ENCODE measurements around the gene U2AF1L4.
"Not testable (repeated sequence)": the region's sequence is repeated elsewhere in the genome, so short reads cannot be mapped to it uniquely, and the experiment has no call there.

Gene U2AF1L4

DNA sequence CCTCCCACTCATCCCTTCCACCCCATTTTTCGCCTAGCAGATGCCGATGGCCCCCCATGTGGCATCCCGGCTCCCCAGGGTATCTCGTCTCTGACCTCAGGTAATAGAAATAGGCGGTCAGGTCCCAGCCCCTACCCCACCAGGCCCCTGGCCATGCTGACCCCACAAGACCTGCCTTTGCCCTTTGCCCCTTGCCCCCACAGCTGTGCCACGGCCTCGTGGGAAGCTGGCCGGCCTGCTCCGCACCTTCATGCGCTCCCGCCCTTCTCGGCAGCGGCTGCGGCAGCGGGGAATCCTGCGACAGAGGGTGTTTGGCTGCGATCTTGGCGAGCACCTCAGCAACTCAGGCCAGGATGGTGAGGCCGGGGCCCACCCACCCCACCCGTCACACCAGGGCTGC, 35.5 kb upstream of the U2AF1L4 start:
- no peak for DNase-seq (ENCODE audit: low read depth, low spot score)

DNA sequence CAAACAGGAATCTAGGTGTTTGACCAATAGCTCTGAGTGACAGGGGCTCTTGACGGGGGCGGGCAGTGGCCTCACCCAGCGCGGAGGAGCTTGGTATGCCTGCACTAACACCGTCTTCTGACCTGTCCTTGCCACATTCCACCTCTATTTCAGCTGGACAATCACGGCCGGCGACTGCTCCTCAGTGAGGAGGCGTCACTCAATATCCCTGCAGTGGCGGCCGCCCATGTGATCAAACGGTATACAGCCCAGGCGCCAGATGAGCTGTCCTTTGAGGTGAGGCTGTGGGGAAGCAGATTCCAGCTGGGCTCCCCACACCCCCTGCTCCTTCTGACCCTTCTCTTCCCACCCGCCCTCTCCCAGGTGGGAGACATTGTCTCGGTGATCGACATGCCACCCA, 34.8 kb upstream of the U2AF1L4 start:
- no peak for DNase-seq (ENCODE audit: low read depth, low spot score)

DNA sequence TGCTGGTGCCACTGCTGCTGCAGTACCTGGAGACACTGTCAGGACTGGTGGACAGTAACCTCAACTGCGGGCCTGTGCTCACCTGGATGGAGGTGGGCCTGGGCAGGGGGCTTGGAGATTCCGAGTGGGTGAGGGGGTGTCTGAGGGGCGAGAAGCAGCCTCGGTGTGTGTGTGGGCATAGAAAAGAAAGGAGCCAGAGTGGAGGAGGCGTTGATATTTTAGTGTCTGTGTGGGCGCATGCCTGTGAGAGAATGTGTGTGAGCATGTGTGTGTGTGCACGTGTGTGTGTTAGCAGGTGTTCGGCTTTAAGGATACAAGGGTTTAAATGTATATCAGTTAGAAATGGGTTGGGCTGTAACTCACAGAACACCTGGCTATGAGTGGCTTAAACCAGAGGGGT, 33.8 kb upstream of the U2AF1L4 start:
- DNase-seq (ENCODE audit: low read depth, low spot score), result no peak

DNA sequence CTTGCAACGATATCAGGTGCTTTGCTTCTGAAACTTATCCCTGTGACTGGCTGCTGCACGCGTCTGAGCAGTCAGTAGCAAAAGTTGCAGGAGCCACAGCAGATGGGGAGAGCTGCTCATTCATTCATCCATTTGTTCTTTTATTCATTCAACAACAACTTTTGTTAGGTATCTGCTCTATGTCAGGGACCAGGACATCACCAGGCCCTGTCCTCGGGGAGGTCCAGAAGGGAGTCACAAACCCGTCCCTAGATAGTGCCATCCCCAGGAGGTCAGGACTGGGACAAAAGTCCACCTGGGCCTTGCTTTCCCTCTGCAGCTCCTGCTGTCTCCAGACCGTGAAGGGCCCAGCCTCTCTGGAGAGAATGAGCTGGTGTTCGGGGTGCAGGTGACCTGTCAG, 32.7 kb upstream of the U2AF1L4 start:
- no peak for DNase-seq (ENCODE audit: low read depth, low spot score)

DNA sequence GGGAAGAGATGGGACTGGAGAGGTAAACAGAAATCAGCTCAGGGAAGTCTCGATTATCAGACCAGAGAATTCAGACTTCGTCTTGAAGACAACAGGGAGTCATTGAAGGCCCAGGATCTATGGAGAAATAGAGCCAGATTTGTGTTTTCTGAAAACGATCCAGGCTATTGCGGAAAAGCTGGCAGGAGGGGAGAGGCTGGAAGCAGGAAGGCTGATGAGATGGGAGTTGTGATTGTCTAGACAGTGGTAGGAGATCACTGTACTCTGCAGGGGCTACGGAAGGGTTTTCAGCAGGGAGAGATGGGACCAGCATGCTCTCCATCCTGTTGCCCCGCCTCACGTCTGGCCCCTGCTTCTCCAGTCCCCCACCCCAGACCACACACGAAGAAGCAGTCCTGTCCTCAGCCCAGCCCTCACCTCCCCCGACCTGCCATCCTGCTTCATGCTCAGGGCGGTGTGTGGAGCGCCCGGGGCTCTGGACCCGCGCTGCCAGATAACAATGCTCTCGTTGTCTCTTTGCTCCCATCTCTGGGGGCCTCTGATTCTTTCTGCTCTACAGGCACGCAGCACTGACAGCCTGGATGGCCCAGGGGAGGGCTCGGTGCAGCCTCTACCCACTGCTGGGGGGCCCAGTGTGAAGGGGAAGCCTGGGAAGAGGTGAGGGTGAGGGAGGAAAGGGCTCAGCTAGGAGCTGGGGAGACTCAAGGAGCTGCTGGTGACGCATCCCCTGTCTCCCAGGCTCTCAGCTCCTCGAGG, 32.0 kb upstream of the U2AF1L4 start:
- no peak for DNase-seq (ENCODE audit: low read depth, low spot score)

DNA sequence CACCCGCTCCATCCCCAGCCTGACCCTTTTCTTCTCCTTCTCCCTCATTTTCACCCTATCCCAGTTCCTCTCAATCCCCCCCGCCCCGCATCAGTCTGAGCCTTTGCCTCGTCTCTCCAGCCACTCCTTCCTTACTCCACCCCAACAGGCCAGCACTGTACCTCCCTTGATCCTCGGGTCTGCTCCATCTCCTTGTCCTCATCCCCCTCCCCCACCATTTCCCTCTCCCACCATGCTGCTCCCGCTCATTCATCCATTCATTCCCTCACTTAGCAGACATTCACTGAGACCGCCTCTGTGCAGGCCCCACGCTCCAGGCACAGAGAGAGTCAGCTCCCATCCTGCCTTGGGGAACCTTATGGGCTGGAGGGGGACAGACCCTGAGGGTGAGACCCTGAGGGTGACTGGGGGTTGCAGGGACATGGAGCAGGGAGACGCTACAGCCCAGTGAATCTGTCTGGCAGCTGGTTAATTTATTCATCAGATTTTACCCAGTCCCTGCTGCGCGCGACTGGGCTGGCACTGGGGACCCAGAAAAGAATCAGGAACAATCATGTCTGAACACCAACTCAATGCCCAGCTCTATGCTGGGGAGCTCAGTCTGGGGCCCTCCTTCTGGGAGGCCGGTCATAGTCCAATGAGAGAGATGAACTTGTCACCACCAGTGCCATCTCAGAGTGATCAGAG, 31.0 kb upstream of the U2AF1L4 start:
- DNase-seq (ENCODE audit: low read depth, low spot score), result no peak

DNA sequence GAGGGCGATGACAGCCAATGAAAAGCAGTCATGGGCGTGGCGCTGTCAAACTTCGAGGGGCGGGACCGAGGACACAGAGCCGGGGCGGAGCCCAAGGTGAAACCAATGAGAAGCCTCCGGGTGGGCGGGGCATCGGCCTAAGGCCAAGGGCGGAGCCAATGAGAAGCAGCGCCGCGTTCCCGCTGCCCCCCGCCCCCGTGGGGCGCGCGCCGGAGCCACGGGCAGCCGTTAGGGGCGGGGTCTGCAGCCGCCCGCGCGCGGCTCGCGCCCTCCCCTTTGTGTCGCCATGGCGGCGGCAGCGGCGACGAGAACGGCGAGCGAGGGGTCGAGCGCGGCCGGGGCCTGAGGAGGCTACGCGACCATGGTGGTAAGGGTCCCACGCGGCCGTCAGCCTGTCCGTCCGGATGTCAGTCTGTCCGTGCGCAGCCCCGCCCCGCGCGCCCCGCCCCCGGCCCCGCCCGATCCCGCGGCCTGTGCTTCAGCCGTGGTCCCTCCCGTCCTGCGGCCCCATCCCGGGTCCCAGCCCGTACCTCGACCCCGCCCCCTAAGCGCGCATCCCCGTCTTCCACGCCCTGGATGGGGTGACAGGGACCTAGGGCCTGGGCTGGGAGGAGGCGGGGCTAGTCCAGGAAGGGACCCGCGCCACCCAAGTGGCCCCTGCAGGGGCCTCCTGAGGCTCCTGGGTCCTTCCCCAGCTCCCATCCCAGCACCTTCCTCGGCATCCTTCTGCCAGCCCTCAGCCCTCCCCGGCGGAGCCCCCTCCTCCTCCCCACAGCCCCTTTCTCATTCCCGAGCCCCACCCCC, 30.3 kb upstream of the U2AF1L4 start, which contains the start of gene ARHGAP33:
TSS of gene ARHGAP33 (plus strand) at position 267 of the 804 bp plus-strand sequence. CDS start at position 362, 95 bp downstream.
- DNase-seq (ENCODE audit: low read depth, low spot score), result peak; percentile 69

DNA sequence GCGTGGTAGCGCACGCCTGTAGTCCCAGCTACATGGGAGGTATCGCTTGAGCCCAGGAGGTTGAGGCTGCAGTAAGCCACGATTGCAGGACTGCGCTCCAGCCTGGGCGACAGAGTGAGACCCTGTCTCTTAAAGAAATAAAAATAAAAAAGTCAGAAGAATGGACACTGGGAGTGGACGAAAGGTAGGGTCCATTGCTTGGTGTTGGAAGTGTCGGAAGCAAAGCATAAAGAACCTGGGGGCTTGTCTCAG, 29.8 kb upstream of the U2AF1L4 start:
- DNase-seq (ENCODE audit: low read depth, low spot score), result no peak

DNA sequence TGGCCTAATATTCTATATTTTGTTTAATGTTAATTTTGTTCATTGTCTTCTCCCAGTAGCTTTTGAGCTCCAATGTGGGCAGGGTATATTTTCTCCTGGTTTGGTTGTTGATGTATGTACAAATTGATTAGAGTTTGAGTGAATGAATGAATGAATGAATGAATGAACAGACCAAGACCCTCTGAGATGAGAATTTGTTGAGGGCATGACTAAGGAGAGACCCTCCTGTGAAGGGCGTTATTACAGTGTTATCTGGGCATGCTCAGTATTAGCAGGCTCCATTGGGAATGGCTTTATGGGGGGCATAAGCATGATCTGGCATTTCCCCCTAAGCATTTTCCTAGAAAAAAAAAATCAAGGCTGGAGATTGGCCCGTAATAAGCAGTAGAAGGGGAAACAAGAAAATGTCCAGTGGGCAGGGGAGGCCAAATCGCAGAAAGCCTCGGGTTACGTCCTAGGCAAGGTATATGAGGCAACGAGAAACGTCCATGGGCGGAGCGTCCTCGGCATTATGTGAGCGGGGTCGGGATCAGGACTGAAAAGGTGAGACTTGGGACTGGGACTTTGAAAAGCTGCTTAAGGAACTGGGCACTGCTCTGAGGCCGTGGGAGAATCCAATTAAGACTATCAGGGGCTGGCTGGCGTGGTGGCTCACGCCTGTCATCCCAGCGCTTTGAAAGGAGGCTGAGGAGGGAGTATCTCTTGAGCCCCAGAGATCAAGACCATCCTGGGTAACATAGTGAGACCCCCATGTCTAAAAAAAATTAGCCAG, 29.2 kb upstream of the U2AF1L4 start:
- DNase-seq (ENCODE audit: low read depth, low spot score), result no peak

DNA sequence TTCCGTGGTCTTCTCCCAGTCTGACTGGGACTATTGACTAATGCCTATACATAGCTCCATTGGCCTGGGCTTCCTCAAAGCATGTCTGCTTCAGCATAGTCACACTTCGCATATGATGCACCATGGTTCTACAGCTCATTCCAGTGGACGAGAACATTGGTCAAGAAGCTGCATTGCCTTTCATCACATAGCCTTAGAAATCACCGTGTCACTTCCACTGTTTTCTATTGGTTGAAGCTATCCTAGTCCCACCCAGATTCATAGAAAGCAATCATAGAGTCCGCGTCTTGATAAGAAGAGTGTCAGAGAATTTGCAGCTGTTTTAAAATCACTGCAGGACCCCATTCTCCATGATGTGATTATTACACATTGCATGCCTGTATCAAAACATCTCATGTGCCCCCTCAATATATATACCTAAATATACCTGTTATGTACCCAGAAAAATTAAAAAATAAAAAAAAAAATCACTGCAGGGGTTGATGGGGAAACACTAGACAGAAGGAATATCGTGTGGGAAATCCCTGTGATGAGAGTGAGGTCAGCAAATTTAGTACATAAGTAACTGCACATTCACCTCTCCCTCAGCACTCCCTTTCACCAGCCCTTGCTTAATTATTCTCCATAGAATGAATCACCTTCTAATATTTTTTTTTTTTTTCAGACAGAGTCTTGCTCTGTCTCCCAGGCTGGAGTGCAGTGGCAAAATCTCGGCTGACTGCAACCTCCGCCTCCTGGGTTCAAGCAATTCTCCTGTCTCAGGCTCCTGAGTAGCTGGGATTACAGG, 28.0 kb upstream of the U2AF1L4 start:
- DNase-seq (ENCODE audit: low read depth, low spot score), result no peak

DNA sequence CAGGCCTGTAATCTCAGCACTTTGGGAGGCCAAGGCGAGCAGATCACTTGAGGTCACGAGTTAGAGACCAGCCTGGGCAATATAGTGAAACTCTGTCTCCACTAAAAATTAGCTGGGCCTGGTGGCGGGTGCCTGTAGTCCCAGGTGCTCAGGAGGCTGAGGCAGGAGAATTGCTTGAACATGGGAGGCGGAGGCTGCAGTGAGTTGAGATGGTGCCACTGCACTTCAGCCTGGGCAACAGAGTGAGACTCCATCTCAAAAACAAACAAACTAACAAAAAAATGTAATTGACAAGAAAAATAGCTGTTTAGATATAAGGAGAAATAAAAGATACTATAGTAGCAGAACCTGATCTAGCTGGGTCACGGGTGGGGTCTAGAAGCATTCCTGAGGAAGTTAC, 27.1 kb upstream of the U2AF1L4 start:
- DNase-seq (ENCODE audit: low read depth, low spot score), result not testable (repeated sequence)

DNA sequence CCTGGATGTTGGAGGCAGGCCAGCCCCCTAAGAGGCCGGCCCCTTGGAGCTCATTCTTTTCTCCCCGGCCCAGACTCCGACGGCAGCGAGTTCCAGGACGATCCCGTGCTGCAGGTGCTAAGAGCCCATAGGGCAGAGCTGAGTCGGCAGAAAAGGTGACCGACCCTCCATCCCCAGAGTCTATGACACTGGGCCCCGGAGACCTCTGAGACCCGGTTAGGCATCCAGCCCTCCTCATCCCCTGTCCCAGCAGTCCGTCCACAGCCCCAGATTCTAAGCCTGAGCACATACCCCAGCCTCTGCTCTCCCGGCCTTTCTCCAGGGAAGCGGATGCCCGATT, 22.8 kb upstream of the U2AF1L4 start:
- no peak for DNase-seq (ENCODE audit: low read depth, low spot score)

DNA sequence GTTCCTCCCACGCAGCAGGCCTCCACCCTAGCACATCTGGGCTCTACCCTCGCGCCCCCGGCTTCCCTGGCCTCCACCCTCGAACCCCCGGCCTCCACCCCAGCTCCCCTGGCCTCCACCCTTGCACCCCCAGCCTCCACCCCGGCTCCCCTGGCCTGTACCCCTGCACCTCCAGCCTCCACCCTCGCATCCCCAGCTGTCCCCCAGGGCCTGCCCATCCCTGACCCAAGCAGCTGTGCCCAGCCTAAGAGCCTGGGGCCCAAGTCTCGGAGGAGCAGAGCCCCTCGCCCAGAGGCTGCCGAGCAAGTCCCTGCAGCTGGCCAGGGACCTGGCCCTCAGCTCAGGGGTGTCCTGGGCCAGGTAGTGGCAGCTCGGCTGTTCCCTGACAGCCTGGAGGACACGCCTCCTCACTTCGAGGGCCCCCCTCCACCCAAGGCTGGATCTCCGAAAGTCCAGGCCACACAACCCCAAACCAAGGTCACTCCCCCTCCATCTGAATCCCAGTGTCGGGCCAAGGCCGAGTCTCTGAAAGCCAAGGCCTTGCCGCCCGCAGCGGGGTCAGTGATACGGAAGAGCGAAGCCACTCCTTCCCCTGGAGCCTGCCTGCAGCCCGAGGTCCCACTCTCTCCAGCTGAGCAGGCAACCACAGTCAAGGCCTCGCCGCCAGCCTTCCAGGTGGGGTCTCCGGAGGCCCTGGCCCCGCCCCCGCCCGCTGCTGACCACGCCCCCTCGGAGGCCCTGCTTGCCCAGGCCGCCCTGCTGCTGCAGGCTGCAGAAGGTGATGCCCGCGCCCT, 22.3 kb upstream of the U2AF1L4 start:
- DNase-seq (ENCODE audit: low read depth, low spot score), result no peak

DNA sequence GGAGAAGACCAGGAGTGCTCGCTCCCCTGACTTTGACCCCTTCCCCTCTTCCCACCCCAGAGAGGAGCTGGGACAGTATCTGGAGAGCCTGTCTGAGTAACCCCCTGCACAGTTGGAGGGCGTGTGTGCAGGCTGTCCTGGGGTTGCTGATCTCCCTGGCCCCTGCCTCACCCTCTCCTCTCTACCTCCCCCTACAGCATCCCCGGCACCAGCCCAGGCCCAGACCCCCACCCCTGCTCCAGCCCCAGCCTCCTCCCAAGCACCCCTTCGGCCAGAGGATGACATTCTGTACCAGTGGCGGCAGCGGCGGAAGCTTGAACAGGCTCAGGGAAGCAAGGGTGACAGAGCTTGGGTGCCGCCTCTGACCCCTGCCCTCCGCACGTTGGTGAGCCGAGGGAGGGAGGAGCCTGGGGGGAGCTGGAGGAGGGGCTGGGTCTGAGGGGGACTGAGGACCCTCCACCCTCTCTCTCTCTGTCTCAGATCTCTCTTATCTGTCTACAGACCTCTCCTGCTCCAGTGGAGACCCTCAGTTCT, 21.4 kb upstream of the U2AF1L4 start:
- no peak for DNase-seq (ENCODE audit: low read depth, low spot score)

DNA sequence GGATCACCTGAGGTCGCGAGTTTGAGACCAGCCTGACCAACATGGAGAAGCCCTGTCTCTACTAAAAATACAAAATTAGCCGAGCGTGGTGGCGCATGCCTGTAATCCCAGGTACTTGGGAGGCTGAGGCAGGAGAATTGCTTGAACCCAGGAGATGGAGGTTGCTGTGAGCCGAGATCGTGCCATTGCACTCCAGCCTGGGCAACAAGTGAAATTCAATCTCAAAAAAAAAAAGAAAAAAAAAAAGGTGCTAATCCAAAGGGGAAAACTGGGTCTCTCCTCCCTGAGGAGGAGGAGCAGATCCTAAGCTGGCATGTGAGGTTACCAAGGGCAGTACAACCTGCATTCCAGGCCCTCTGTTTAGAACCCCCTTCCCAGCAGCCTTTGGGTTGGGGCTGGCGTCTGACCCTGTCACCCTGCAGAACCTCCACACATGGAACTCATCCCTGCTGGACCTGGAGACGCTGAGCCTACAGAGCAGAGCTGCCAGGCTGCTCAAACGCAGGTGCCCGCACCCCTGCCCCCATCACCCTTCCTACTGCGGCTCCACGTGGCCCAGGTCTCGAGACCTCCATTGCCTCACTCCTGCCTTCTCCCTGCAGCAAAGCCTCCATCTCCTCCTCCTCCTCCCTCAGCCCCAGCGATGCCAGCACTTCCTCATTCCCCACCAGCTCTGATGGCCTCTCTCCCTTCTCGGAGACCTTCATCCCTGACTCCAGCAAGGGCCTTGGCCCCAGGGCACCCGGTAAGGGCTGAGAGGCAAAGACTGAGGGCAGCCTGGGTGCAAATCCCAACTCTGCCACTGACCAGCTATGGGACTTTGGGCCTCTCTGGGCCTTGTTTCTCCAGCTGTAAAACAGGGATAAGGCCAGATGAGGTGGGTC, 19.5 kb upstream of the U2AF1L4 start:
- no peak for DNase-seq (ENCODE audit: low read depth, low spot score)

DNA sequence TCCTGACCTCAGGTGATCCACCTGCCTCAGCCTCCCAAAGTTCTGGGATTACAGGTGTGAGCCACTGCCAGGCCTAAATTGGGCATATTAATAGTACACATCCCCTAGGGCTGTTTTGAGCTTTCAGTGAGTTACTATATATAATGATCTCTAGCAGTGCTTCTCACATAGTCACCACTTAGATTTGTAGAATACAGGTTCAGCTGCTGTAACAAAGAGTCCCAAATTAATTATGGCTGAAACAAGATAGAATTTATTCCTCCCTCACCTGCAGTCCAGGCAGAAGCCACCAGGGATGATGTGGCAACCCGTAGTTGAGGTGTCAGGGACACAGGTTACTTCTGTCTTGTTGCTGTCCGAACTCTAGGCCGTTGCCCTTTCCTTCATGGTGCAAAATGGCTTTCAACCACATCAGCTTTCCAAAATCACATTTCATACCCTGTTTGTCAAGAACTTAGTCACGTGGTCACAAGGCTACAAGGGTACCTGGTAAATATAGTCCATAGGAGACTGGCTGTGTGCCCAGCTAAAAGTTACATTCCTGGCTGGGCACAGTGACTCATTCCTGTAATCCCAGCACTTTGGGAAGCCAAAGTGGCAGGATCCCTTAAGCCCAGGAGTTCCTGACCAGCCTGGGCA, 15.6 kb upstream of the U2AF1L4 start:
- DNase-seq (ENCODE audit: low read depth, low spot score), result no peak

DNA sequence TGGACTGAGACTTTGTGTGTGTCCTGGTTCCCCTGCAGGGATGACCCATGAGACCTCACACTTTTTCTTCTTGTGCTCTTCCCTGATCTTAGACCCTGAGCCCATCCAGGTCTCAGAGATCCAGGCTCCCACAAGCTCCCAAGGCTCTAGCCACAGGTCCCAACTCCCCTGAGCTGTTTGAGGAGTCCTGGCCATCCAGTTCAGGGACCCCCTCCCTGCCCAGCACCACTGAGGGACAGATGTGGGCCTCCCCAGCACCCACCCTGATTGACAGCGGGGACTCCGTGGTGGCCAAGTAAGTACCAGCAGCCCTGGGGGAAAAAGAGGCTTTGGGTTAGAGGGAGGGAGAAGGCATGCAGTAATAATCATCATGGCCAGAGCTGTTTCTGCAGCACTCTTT, 14.5 kb upstream of the U2AF1L4 start:
- DNase-seq (ENCODE audit: low read depth, low spot score), result no peak

DNA sequence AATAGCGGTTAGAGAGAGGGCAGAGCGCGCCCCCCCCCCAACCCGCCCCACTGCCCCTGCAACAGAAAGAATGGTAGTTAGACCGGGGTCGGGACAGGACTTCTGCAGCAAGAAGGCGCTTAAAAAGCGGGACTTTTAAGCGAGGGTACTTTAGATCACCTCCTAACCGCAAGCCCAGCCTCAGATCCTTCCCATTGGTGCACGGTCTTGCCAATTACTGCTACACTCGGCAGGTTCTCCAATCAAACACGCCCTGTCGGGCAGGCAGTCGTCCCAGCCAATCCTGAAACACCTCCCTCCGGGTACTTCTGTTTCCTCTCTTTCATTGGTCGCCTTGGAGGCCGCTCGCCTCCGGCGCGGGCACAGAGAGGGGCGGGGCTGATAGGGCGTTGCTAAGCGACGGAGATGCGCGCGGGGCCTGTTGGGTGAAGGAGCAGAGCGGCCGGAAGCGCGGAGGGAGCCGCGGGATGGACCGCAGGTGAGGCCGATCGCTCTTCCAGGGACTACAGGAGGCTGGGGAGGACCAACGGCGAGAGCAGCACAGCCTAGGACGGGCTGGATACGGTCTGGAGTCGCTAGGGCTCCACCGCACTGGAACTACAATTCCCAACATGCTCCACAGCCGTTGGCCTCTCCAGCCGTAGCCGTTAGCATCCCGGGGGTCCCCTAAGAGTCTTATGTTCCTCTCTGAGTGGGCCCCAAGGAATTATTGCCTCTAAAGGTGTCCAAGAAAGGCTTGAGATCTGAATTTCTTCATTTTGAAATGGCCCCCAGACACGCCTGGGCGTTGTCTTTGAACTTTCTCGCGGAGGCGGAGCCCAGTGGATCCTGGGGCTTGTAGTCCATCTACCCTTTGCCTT, 12.8 kb upstream of the U2AF1L4 start, which contains the start of gene PROSER3:
TSS of gene PROSER3 (plus strand) at position 428 of the 860 bp plus-strand sequence. CDS start at position 468, 40 bp downstream.
- peak; percentile 99 for DNase-seq (ENCODE audit: low read depth, low spot score)
